SK-N-SH treated with all-trans-retinoic acid at 6 μM for 48 hours (cell line): ENCODE data around the gene TMEM147.

ENCODE experiments used
- ARNTL ChIP-seq: fragments of 450-650 bp; formaldehyde crosslinking; IDR thresholded peaks from 2 replicates; pipeline ENCODE4 v1.5.0; 2020; ENCODE audit warnings: low read depth, mild to moderate bottlenecking, moderate library complexity, borderline replicate concordance
- CREB5 ChIP-seq: fragments of 250-450 bp; sonication (Bioruptor Pico); IDR thresholded peaks from 2 replicates; pipeline ENCODE4 v1.5.1; 2020; ENCODE audit warnings: low read depth, mild to moderate bottlenecking, moderate library complexity

GRCh38 chr19:35557539-35558399 is 12.3 kb downstream of the TMEM147 start:
- TF ChIP-seq ARNTL (no peak), CREB5 (no peak)
